GM21825 (cell line): ENCODE measurements around the gene CAB39.

Source experiments
- ATAC-seq: cut with Tn5 transposase; IDR thresholded peaks from one replicate; pipeline ENCODE4 v1.9.1; 2021; ENCODE audit warnings: mild to moderate bottlenecking, moderate library complexity; ENCODE audit not compliant: unreplicated experiment

CAB39 gene

GRCh38 chr2:230811508-230811907 lies 98.9 kb downstream of the CAB39 start:
- ATAC-seq = no peak

DNA sequence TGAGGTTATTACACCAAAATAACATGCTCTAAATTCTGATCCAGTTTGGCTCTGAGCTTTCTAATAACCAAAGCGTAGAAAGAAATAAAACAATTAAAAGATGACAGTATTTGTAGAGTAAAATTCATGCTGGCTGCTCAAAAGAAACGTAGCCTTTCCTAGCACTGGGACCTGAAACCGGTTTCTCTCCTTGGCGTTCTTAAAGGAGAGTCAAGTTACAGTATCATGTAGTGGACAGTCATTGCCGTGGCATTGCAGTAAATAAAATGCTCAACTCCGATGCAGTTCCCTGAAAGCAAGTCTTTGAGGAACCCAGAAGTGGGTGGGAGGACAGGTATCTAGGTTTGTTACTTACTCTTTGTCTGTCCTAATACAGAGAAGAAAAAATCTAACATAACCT lies 99.4 kb downstream of the CAB39 start:
- no peak for ATAC-seq

DNA sequence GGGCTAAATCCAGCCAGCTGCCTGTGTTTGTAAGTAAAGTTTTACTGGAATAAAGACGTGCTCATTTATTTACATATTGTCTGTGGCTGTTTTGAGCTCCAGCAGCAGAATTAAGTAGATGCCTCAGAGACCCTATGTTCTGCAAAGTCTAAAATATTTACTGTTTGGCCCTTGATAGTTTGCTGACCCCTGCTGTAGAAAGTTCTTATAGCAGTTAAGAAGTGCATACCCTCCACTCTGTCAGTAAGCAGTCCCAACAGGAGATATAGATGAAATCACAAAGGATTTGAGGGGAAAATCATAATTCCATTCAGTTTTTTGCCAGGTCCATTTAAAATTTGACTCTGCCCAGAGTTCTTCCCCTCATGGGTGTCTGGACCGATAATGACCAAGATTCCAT lies 102.0 kb downstream of the CAB39 start:
- no peak for ATAC-seq

DNA sequence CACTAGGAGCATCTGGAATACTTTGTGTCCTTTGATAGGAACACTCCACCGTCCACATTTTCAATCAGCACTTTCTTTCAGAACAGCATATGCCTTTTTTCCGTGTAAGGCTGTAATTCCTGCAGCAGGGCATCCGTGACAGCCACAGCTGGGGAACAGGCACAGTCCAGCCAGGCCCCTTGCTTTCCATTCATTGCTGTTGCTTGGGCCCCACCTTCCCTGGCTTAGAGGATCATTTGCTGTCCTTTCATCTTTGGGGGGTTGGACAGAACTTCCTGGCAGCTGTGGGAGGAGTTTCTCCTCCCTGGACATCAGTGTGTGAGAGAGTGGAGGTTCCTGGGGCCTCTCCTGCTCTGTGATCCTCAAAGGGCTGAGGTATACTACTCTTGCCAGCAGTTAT lies 102.4 kb downstream of the CAB39 start:
- no peak for ATAC-seq

DNA sequence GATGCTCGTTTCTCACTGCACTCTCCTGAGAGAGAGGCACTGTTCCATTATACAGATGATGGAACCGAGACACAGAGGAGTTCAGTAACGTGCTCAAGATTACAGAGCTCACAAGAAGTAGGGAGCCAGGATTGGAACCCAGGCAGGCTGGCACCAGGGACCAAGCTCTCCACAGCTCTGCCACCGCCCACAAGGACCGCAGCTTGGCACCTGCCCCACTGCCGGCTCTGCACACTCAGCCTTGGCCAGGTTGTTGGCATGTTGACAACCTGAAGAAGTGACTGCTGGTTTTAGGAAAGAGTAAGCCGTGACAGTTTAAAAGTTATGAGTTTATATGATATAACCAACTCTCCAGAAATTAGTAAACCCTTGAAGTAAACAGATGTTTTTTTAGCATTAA lies 104.1 kb downstream of the CAB39 start:
- ATAC-seq = no peak

GRCh38 chr2:230819433-230819832 lies 106.8 kb downstream of the CAB39 start:
- no peak for ATAC-seq

GRCh38 chr2:230821261-230821990 lies 108.8 kb downstream of the CAB39 start:
- no peak for ATAC-seq

DNA sequence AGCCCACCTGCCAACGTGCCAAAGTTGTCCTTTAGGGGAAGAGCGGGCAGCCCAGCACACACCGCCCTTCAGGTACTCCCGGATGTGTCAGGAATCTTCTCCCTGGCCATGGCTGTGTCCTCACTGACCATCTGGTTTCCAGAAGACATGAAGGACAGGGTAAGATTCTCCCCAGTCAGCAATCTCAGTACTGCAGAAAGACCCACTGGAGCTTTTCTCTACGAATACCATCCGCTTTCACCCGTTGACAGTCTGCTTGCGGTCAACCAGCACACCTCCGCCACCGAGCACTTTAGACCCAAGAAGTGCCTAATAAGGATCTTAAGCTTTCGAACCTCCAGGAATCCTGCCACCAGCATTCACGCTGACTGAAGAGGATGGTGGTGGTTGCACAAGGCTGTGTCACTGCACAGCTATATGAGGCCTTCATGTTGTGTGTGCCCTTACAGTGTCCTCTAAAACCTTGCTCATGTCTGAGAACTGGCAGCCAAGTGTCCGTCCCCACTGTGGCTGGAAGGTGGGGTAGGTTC lies 109.4 kb downstream of the CAB39 start:
- no peak for ATAC-seq

DNA sequence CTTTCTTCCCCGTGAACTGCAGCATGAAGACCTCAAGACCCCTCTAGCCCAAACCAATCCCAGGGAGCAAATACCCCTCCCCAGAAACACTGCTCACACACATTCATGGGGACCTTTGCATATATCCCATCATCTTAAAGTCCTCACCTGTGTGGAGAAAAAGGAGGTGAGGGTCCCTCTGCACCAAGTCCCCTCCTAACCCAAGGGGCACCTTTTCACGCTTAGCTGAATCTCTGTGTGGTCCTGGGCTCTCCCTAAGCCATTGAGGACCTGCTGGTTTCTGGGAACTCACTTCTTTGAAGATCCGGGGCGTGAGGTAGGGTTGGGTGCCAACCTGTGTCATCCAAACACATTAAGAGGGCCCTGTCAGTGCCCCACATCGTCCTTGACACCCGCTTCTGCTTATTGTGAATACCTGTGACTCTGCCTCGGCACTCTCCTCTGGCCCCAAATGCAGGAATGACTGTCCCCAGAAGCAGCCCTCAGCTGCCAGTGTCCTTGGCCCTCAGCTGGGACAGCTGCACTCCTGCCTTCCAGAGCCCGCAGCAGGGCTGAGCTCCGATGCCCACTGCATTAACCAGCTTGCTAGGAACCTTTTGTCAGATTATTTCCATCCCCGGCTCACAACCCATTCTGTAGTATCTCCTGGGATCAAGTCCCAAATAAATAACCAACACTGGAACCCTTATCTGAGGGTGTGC lies 110.8 kb downstream of the CAB39 start:
- ATAC-seq = no peak

DNA sequence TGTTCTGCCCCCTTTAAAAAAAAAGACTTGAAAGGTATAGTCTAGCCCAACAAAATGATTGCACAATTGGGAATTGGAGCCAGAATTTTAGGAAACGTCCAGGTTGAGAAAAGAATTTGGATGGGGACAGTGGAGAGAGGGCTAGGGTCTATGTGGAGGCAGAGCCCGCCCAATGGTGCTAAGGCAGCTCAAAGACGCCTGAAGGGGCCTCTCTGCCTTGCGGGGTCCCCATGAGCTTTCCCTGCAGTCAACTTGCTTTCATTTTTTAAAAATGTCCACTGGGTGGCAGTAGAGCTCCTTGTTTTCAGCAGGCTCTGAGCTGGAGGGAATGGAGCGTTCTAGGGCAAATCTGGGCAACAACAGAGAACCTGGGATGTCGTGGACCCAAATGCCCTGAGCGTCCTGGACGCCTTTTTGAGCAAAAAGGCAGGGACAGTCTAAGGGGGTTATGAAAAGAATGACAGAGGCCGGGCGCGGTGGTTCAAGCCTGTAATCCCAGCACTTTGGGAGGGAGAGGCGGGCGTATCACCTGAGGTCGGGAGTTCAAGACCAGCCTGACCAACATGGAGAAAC lies 111.8 kb downstream of the CAB39 start:
- ATAC-seq = peak; percentile 61

DNA sequence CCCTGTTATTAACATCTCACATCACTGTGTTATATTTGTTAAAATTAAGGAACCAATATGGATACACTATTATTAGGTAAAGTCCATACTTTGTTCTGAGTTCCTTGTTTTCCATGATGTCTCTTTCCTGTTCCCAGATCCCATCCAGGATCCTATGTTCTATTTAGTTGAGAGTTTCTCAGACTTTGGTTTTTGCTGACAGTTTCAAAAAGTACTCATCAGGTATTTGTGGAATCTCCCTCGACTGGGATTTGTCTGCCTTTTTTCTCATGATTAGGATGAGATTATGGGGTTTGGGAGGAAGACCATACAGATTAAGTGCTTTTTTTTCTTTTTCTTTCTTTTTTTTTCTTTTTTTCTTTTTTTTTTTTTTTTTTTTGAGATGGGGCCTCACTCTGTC lies 112.7 kb downstream of the CAB39 start:
- no peak for ATAC-seq

- no peak for ATAC-seq
These were observed 115.2 kb downstream of the CAB39 start for GRCh38 chr2:230827774-230828271.

- ATAC-seq = peak; percentile 57
These were observed 115.8 kb downstream of the CAB39 start for GRCh38 chr2:230828272-230828961.

GRCh38 chr2:230829293-230829692 lies 116.7 kb downstream of the CAB39 start:
- ATAC-seq = no peak

GRCh38 chr2:230829959-230830358 lies 117.3 kb downstream of the CAB39 start:
- no peak for ATAC-seq

DNA sequence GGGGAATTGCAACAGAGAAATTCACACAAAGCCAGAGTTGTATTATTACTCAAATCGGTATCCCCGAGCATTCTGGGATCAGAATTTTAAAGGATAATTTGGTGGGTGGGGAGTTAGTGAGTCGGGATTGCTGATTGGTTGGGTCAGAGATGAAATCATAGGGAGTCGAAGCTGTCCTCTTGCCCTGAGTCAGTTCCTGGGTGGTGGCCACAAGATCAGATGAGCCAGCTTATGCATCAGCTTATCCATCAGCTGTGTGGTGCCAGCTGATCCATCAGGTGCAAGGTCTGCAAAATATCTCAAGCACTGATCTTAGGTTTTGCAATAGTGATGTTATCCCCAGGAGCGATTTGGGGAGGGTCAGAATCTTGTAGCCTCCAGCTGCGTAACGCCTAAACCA lies 117.8 kb downstream of the CAB39 start:
- ATAC-seq = no peak

GRCh38 chr2:230840301-230840700 lies 127.7 kb downstream of the CAB39 start:
- ATAC-seq = no peak

- ATAC-seq = no peak
These were observed 129.8 kb downstream of the CAB39 start for GRCh38 chr2:230842473-230842872.

GRCh38 chr2:230843132-230843531 lies 130.5 kb downstream of the CAB39 start:
- ATAC-seq = no peak

DNA sequence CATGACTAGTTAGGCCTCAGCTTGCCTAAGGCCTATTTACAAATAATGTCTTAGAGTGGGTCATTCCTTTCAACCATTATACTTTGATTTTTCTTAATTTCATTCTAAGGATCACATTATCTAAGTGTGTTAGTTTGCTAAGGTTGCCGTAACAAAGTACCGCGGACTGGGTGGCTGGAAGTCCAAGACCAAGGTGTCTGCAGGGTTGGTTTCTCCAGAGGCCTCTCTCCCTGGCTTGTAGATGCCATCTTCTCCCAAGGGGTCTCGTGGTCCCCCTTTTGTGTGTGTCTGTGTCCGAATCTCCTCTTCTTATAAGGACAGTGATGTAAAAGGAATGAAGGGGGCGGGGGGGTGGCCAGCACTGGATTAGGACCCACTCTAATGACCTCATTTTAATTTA lies 133.7 kb downstream of the CAB39 start:
- no peak for ATAC-seq

- peak; percentile 90 for ATAC-seq
These were observed 135.3 kb downstream of the CAB39 start for GRCh38 chr2:230847883-230848388.
